IMR-90 (cell line): ENCODE results near the gene MYBPHL. TPM values are rescaled to one million over a fixed set of nuclear protein-coding genes. Genes with fewer than 3 reads are reported as not detected.

Experiments used
- ATAC-seq: fragments of 200-7000 bp; cut with Tn5 transposase; 2 replicates; pipeline ENCODE4 v1.9.1; 2020; ENCODE audit warnings: low read depth, mild to moderate bottlenecking, moderate library complexity
- BruUV-seq: library from RNA; stranded (reverse); fragments of 400-500 nt; replicated peaks from 2 replicates; lab custom pipeline; 2021; lab: Mats Ljungman, UMichigan
- CTCF ChIA-PET: fragments of 300-600 bp; formaldehyde crosslinking; extraction: SDS; loops from one replicate; lab custom pipeline; 2021; ENCODE audit warnings: antibody characterized with exemption; lab: Yijun Ruan, JAX
- POLR2A ChIA-PET: fragments of 300-600 bp; sonication (Branson Sonifier 250); formaldehyde crosslinking; loops from one replicate; lab custom pipeline; 2022; ENCODE audit warnings: antibody characterized with exemption; ENCODE audit not compliant: unreplicated experiment; lab: Charles Lee
- DNase-seq: peaks from one replicate; pipeline ENCODE4 v3.0.0; 2013
- H2AFZ ChIP-seq: replicated peaks from 2 replicates; pipeline ENCODE3; 2013; ENCODE audit warnings: low read length, mild to moderate bottlenecking; ENCODE audit not compliant: poor library complexity
- H2AK5ac ChIP-seq: 2 replicates; pipeline ENCODE4 v1.6.1; 2013; ENCODE audit warnings: low read depth, low read length, inconsistent platforms
- H2AK9ac ChIP-seq: replicated peaks from 2 replicates; pipeline ENCODE3; 2013; ENCODE audit warnings: mild to moderate bottlenecking, low read depth, low read length, moderate library complexity; ENCODE audit not compliant: poor library complexity
- H2BK120ac ChIP-seq: 2 replicates; pipeline ENCODE4 v1.6.1; 2013; ENCODE audit warnings: low read depth, low read length, inconsistent platforms
- H2BK15ac ChIP-seq: 3 replicates; pipeline ENCODE4 v1.6.1; 2013; ENCODE audit warnings: low read depth, low read length, inconsistent platforms
- H2BK20ac ChIP-seq: 2 replicates; pipeline ENCODE4 v1.6.1; 2013; ENCODE audit warnings: low read depth, mild to moderate bottlenecking, inconsistent platforms, low read length, moderate library complexity
- H2BK5ac ChIP-seq: 2 replicates; pipeline ENCODE4 v1.6.1; 2013; ENCODE audit warnings: mild to moderate bottlenecking, low read depth, low read length, inconsistent platforms; ENCODE audit not compliant: poor library complexity, severe bottlenecking
- H3K14ac ChIP-seq: replicated peaks from 2 replicates; pipeline ENCODE4 v1.6.1; 2013; ENCODE audit warnings: low read depth, low read length, inconsistent platforms
- H3K18ac ChIP-seq: 2 replicates; pipeline ENCODE4 v1.6.1; 2013; ENCODE audit warnings: low read depth, low read length, control low read depth
- H3K23ac ChIP-seq: 2 replicates; pipeline ENCODE4 v1.6.1; 2013; ENCODE audit warnings: low read depth, low read length, inconsistent platforms
- H3K27ac ChIP-seq: 2 replicates; pipeline ENCODE4 v1.5.1; 2013; ENCODE audit warnings: mild to moderate bottlenecking, control low read depth, low read length; ENCODE audit not compliant: insufficient read depth
- H3K27me3 ChIP-seq: 2 replicates; pipeline ENCODE4 v1.6.1; 2013; ENCODE audit warnings: low read length; ENCODE audit not compliant: control insufficient read depth, insufficient read depth
- H3K36me3 ChIP-seq: 2 replicates; pipeline ENCODE4 v1.6.1; 2013; ENCODE audit warnings: low read length, mixed read lengths; ENCODE audit not compliant: control insufficient read depth, insufficient read depth
- H3K4ac ChIP-seq: 2 replicates; pipeline ENCODE4 v1.6.1; 2013; ENCODE audit warnings: low read depth, low read length, inconsistent platforms
- H3K4me1 ChIP-seq: 2 replicates; pipeline ENCODE4 v1.6.1; 2013; ENCODE audit warnings: low read length, mixed read lengths; ENCODE audit not compliant: control insufficient read depth, insufficient read depth
- H3K4me2 ChIP-seq: 2 replicates; pipeline ENCODE4 v1.6.1; 2013; ENCODE audit warnings: low read depth, mild to moderate bottlenecking, control low read depth, low read length, moderate library complexity
- H3K4me3 ChIP-seq: 2 replicates; pipeline ENCODE4 v1.5.1; 2013; ENCODE audit warnings: low read depth, mild to moderate bottlenecking, control low read depth, low read length, moderate library complexity; ENCODE audit not compliant: insufficient read depth
- H3K56ac ChIP-seq: 2 replicates; pipeline ENCODE4 v1.6.1; 2013; ENCODE audit warnings: low read length, inconsistent platforms; ENCODE audit not compliant: insufficient read depth; ENCODE audit errors: extremely low read depth
- H3K79me1 ChIP-seq, 2 experiments: 2 replicates each; pipeline ENCODE4 v1.6.1; 2013; ENCODE audit warnings: low read length in 2 of 2, inconsistent platforms in 1 of 2, low read depth in 1 of 2
- H3K9ac ChIP-seq: 2 replicates; pipeline ENCODE4 v1.6.1; 2013; ENCODE audit warnings: low read depth, low read length, control low read depth
- H3K9me1 ChIP-seq: 2 replicates; pipeline ENCODE4 v1.6.1; 2013; ENCODE audit warnings: low read length, inconsistent platforms; ENCODE audit not compliant: insufficient read depth
- H3K9me3 ChIP-seq: 2 replicates; pipeline ENCODE4 v1.6.1; 2013; ENCODE audit warnings: low read length; ENCODE audit not compliant: control insufficient read depth, insufficient read depth
- H4K20me1 ChIP-seq: 2 replicates; pipeline ENCODE4 v1.6.1; 2013; ENCODE audit warnings: low read length, inconsistent platforms; ENCODE audit not compliant: insufficient read depth
- H4K5ac ChIP-seq: 2 replicates; pipeline ENCODE4 v1.6.1; 2013; ENCODE audit warnings: mild to moderate bottlenecking, low read depth, low read length, control low read depth
- H4K8ac ChIP-seq, 2 experiments: 2 replicates each; pipeline ENCODE4 v1.6.1; 2013; ENCODE audit warnings: low read depth in 2 of 2, low read length in 2 of 2, control low read depth in 1 of 2, inconsistent platforms in 1 of 2
- H4K91ac ChIP-seq: 2 replicates; pipeline ENCODE4 v1.6.1; 2013; ENCODE audit warnings: low read depth, low read length, inconsistent platforms; ENCODE audit not compliant: insufficient read depth
- BHLHE40 ChIP-seq: fragments of 150-350 bp; IDR thresholded peaks from 2 replicates; pipeline ENCODE4 v1.6.1; 2016; ENCODE audit warnings: mild to moderate bottlenecking, low read depth, low read length
- CEBPB ChIP-seq: IDR thresholded peaks from 2 replicates; pipeline ENCODE4 v1.6.1; 2012; ENCODE audit warnings: low read depth, low read length, improper control_type of control experiment
- CHD1 ChIP-seq: IDR thresholded peaks from 2 replicates; pipeline ENCODE4 v1.6.1; 2012; ENCODE audit warnings: low read depth, low read length, improper control_type of control experiment
- FOS ChIP-seq: fragments of 150-350 bp; IDR thresholded peaks from 2 replicates; pipeline ENCODE4 v1.6.1; 2016; ENCODE audit warnings: low read depth, low read length
- MAFK ChIP-seq: IDR thresholded peaks from 2 replicates; pipeline ENCODE4 v1.6.1; 2012; ENCODE audit warnings: low read depth, low read length, improper control_type of control experiment
- MAZ ChIP-seq: IDR thresholded peaks from 2 replicates; pipeline ENCODE4 v1.6.1; 2012; ENCODE audit warnings: low read depth, mild to moderate bottlenecking, low read length, improper control_type of control experiment, moderate library complexity, borderline replicate concordance
- MXI1 ChIP-seq: IDR thresholded peaks from 2 replicates; pipeline ENCODE4 v1.6.1; 2012; ENCODE audit warnings: low read depth, mild to moderate bottlenecking, low read length, moderate library complexity, borderline replicate concordance
- NFE2L2 ChIP-seq: fragments of 150-350 bp; IDR thresholded peaks from 2 replicates; pipeline ENCODE4 v1.6.1; 2016; ENCODE audit warnings: low read depth, mild to moderate bottlenecking, low read length
- POLR2A ChIP-seq: IDR thresholded peaks from 2 replicates; pipeline ENCODE4 v1.6.1; 2012; ENCODE audit warnings: mild to moderate bottlenecking, low read depth, low read length
- RAD21 ChIP-seq: IDR thresholded peaks from 2 replicates; pipeline ENCODE4 v1.6.1; 2012; ENCODE audit warnings: low read length, improper control_type of control experiment
- RCOR1 ChIP-seq: IDR thresholded peaks from 2 replicates; pipeline ENCODE4 v1.6.1; 2012; ENCODE audit warnings: mild to moderate bottlenecking, low read length, improper control_type of control experiment; ENCODE audit not compliant: insufficient replicate concordance
- RFX5 ChIP-seq: IDR thresholded peaks from 2 replicates; pipeline ENCODE4 v1.8.0; 2012; ENCODE audit warnings: low read depth, mild to moderate bottlenecking, low read length, moderate library complexity
- SMC3 ChIP-seq: fragments of 150-350 bp; IDR thresholded peaks from 2 replicates; pipeline ENCODE4 v1.6.1; 2016; ENCODE audit warnings: low read depth, mild to moderate bottlenecking, antibody characterized with exemption, low read length, moderate library complexity
- WGBS, 2 experiments: methylation state at CpG; one replicate each; pipeline versions ENCODE4 v1.1.5 to v1.1.7; 2013; ENCODE audit warnings: missing lambda C conversion rate in 2 of 2; ENCODE audit not compliant: insufficient read length in 1 of 2; ENCODE audit errors: extremely low coverage in 2 of 2; 5-methylcytosine and 5-hydroxymethylcytosine counted together
- dilution Hi-C: fragments of 300-500 bp; cut with HindIII; formaldehyde crosslinking; loops from one replicate; pipeline ENCODE4 v1.14.3; 2018; ENCODE audit warnings: low sequenced_read_pairs; ENCODE audit not compliant: unreplicated experiment
- in situ Hi-C: fragments of 300-500 bp; cut with MboI; formaldehyde crosslinking; loops from 3 replicates; pipeline ENCODE4 v1.14.3; 2019; ENCODE audit warnings: low sequenced_read_pairs, inconsistent platforms, mixed read lengths
- intact Hi-C: fragments of 100-400 bp; cut with micrococcal nuclease; formaldehyde crosslinking; loops from 2 replicates; pipeline ENCODE4 v1.10.0; 2022
- polyA plus RNA-seq, 3 experiments: library from polyadenylated mRNA; depleted of rRNA; stranded (reverse); fragments of >200 nt; gene quantifications; 2 replicates each; pipeline ENCODE4 v1.2.3, GENCODE V29; 2012; ENCODE audit warnings: low replicate concordance in 1 of 3
- total RNA-seq: library from RNA; depleted of rRNA; stranded (reverse); fragments of >200 nt; gene quantifications from 2 replicates; pipeline ENCODE4 v1.2.3, GENCODE V29; 2012
- TF ChIP-seq, protein P1 (sequence below): fragments of 150-350 bp; IDR thresholded peaks from 2 replicates; pipeline ENCODE4 v1.6.1; 2016; ENCODE audit warnings: low read depth, mild to moderate bottlenecking, low read length, moderate library complexity, borderline replicate concordance
- TF ChIP-seq, protein P2 (sequence below): conservative IDR thresholded peaks from 2 replicates; pipeline ENCODE4 v1.5.1; 2012; ENCODE audit warnings: mild to moderate bottlenecking, low read depth, low read length, improper control_type of control experiment

Gene MYBPHL
- total and polyA plus RNA-seq, 2 of the 4 experiments (the other 2 are of a cell fraction) = 0.07 TPM; not detected in 1

GRCh38 chr1:109251277-109252166 lies 55.3 kb downstream of the MYBPHL start:
- DNase-seq (no peak), ATAC-seq (no peak)
- Histone ChIP-seq H3K14ac (no peak overlapping the region), H3K4me1 (peaks cover 22% of the 10 kb centered on the region), H3K4me2 (no peak overlapping the region), H3K9me3 (no peaks in the 10 kb centered on the region), H3K79me1 (0 out of 4 replicates have a peak, but pooled peaks cover 0 to 8% of the 10 kb centered on the region in 2 experiments), H2BK20ac (no peak overlapping the region), H3K27me3 (no peaks in the 10 kb centered on the region), H2BK120ac (no peak overlapping the region; the same call in 1 of the 2 replicates), H2AFZ (no peak overlapping the region), H4K5ac (no peak overlapping the region), H2AK9ac (no peak overlapping the region), H3K23ac (no peak overlapping the region), H3K27ac (no peak overlapping the region), H3K4ac (no peak overlapping the region), H3K56ac (no peak overlapping the region), H2AK5ac (no peak overlapping the region), H3K9me1 (no peaks in the 10 kb centered on the region; the same call in 1 of the 2 replicates), H4K91ac (no peak overlapping the region), H3K9ac (no peak overlapping the region), H3K4me3 (no peak overlapping the region), H4K8ac (no peak overlapping the region), H3K18ac (no peak overlapping the region), H4K20me1 (no peaks in the 10 kb centered on the region), H3K36me3 (no peaks in the 10 kb centered on the region), H2BK15ac (no peak overlapping the region), H2BK5ac (no peak overlapping the region)
- ChIA-PET CTCF (no interaction called here), POLR2A (no interaction called here)
- no peak for TF ChIP-seq CEBPB
- no peak for TF ChIP-seq BHLHE40
- no peak for TF ChIP-seq MAZ
- no peak for TF ChIP-seq MAFK
- no peak for TF ChIP-seq POLR2A
- TF ChIP-seq NFE2L2 = no peak
- TF ChIP-seq RCOR1 = no peak
- TF ChIP-seq FOS = no peak
- TF ChIP-seq MXI1 = no peak
- TF ChIP-seq, protein P1, sequence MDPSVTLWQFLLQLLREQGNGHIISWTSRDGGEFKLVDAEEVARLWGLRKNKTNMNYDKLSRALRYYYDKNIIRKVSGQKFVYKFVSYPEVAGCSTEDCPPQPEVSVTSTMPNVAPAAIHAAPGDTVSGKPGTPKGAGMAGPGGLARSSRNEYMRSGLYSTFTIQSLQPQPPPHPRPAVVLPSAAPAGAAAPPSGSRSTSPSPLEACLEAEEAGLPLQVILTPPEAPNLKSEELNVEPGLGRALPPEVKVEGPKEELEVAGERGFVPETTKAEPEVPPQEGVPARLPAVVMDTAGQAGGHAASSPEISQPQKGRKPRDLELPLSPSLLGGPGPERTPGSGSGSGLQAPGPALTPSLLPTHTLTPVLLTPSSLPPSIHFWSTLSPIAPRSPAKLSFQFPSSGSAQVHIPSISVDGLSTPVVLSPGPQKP = no peak
- TF ChIP-seq, protein P2, sequence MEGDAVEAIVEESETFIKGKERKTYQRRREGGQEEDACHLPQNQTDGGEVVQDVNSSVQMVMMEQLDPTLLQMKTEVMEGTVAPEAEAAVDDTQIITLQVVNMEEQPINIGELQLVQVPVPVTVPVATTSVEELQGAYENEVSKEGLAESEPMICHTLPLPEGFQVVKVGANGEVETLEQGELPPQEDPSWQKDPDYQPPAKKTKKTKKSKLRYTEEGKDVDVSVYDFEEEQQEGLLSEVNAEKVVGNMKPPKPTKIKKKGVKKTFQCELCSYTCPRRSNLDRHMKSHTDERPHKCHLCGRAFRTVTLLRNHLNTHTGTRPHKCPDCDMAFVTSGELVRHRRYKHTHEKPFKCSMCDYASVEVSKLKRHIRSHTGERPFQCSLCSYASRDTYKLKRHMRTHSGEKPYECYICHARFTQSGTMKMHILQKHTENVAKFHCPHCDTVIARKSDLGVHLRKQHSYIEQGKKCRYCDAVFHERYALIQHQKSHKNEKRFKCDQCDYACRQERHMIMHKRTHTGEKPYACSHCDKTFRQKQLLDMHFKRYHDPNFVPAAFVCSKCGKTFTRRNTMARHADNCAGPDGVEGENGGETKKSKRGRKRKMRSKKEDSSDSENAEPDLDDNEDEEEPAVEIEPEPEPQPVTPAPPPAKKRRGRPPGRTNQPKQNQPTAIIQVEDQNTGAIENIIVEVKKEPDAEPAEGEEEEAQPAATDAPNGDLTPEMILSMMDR = no peak
- TF ChIP-seq RFX5 = no peak
- no peak for TF ChIP-seq SMC3
- no peak for TF ChIP-seq RAD21
- TF ChIP-seq CHD1 = no peak
- dilution Hi-C loops = no loop called here
- WGBS, 2 experiments = 97% methylated on average over 12 of the region's 32 CpGs; no CpG with 5 or more reads in 1 of the 2 experiments
- intact Hi-C loops = no loop called here
- in situ Hi-C loops = no loop called here
- BruUV-seq = no TSS peak
